ENCODE results near the gene DLG2.

GRCh38 chr11:84398017-84398626 is 1229.0 kb downstream of the DLG2 start:
- peak; percentile 87 for TF ChIP-seq CTCF (IDR thresholded peaks at IDR 0.05; ENCODE audit: low read depth, low read length)
- TF ChIP-seq EZH2phosphoT487 (IDR thresholded peaks at IDR 0.05; ENCODE audit: low read depth) = no peak
